ENCODE results near the gene IL17A. TPM values are rescaled to one million over a fixed set of nuclear protein-coding genes. Genes with fewer than 3 reads are reported as not detected.
"Not testable (repeated sequence)": the region's sequence is repeated elsewhere in the genome, so short reads cannot be mapped to it uniquely, and the experiment has no call there.

The IL17A gene
- total RNA-seq, 1 experiment from 2014 or later, result not detected

DNA sequence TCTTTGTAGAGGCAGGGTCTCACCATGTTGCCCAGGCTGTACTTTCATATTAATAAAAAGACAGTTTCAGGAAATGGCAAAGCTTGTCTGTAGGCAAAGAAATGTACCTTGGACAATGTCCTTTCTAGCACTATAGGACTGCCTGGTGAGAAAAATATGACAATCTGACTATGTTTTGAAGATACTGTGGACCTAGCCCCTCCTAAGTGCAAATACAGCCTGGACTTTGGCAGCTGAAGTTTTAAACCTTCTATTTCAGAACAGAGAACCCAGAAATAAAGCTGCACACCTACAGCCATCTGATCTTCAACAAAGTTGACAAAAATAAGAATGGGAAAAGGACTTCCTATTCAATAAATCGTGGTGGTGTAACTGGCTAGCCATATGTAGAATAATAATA lies 18.9 kb upstream of the IL17A start:
- H2AFZ ChIP-seq (ENCODE audit: low read length), result no peak overlapping the region
- CTCF ChIA-PET, result no interaction called here
- no peaks in the 10 kb centered on the region for H3K4me1 ChIP-seq (ENCODE audit: insufficient read depth, low read length)
- POLR2A ChIA-PET (ENCODE audit: unreplicated experiment), result no interaction called here
- no TSS peak for BruUV-seq (replicated peaks)
- no peak for ATAC-seq
- no peak for DNase-seq
- no peak overlapping the region for H3K9ac ChIP-seq (ENCODE audit: low read length)
- TF ChIP-seq EZH2 (IDR thresholded peaks at IDR 0.05; ENCODE audit: low read length, unreplicated experiment) (no peak), EZH2phosphoT487 (IDR thresholded peaks at IDR 0.05; ENCODE audit: borderline replicate concordance, low read length) (no peak)
- TF ChIP-seq, protein P1, sequence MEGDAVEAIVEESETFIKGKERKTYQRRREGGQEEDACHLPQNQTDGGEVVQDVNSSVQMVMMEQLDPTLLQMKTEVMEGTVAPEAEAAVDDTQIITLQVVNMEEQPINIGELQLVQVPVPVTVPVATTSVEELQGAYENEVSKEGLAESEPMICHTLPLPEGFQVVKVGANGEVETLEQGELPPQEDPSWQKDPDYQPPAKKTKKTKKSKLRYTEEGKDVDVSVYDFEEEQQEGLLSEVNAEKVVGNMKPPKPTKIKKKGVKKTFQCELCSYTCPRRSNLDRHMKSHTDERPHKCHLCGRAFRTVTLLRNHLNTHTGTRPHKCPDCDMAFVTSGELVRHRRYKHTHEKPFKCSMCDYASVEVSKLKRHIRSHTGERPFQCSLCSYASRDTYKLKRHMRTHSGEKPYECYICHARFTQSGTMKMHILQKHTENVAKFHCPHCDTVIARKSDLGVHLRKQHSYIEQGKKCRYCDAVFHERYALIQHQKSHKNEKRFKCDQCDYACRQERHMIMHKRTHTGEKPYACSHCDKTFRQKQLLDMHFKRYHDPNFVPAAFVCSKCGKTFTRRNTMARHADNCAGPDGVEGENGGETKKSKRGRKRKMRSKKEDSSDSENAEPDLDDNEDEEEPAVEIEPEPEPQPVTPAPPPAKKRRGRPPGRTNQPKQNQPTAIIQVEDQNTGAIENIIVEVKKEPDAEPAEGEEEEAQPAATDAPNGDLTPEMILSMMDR (conservative IDR thresholded peaks at IDR 0.05; ENCODE audit: low read depth, low read length), result no peak
- H3K4me2 ChIP-seq (ENCODE audit: low read length), result no peak overlapping the region
- no peaks in the 10 kb centered on the region for H3K9me3 ChIP-seq (ENCODE audit: low read length)
- no peak overlapping the region for H3K4me3 ChIP-seq (ENCODE audit: low read length)
- H3K27ac ChIP-seq (ENCODE audit: low read length), result no peak overlapping the region
- H3K9me2 ChIP-seq (replicated peaks; ENCODE audit: low read length), result no peaks in the 10 kb centered on the region
- 0 out of 2 replicates have a peak, but pooled peaks cover 4% of the 10 kb centered on the region for H3K27me3 ChIP-seq (ENCODE audit: low read length)
- H3K79me2 ChIP-seq (ENCODE audit: low read length), result no peaks in the 10 kb centered on the region
- H4K20me1 ChIP-seq (ENCODE audit: low read length), result no peaks in the 10 kb centered on the region
- H3F3A ChIP-seq (ENCODE audit: low read length, unreplicated experiment), result no peaks in the 10 kb centered on the region
- intact Hi-C loops (cut with micrococcal nuclease), result no loop called here
- H3K36me3 ChIP-seq (ENCODE audit: low read depth, low read length), result no peaks in the 10 kb centered on the region

DNA sequence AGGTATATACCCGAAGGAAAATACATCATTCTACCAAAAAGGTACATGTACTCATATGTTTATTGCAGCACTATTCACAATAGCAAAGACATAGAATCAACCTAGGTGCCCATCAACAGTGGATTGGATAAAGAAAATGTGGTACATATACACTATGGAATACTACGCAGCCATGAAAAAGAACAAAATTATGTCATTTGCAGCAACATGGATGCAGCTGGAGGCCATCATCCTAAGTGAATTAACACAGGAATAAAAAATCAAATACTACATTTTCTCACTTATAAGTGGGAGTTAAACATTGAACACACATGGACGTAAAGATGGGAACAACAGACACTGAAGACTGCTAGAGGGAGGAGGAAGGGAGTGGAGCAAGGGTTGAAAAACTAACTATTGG lies 17.8 kb upstream of the IL17A start:
- H3K27ac ChIP-seq (ENCODE audit: low read length); H3F3A ChIP-seq (ENCODE audit: low read length, unreplicated experiment); H3K9ac ChIP-seq (ENCODE audit: low read length); H3K9me3 ChIP-seq (ENCODE audit: low read length); H3K79me2 ChIP-seq (ENCODE audit: low read length); H2AFZ ChIP-seq (ENCODE audit: low read length); H3K4me3 ChIP-seq (ENCODE audit: low read length); H3K27me3 ChIP-seq (ENCODE audit: low read length); POLR2A ChIA-PET (ENCODE audit: unreplicated experiment); H3K9me2 ChIP-seq (replicated peaks; ENCODE audit: low read length); H3K36me3 ChIP-seq (ENCODE audit: low read depth, low read length); DNase-seq; H3K4me1 ChIP-seq (ENCODE audit: insufficient read depth, low read length); CTCF ChIA-PET; BruUV-seq (replicated peaks); H4K20me1 ChIP-seq (ENCODE audit: low read length); H3K4me2 ChIP-seq (ENCODE audit: low read length); intact Hi-C loops (cut with micrococcal nuclease); ATAC-seq: not testable (repeated sequence)

DNA sequence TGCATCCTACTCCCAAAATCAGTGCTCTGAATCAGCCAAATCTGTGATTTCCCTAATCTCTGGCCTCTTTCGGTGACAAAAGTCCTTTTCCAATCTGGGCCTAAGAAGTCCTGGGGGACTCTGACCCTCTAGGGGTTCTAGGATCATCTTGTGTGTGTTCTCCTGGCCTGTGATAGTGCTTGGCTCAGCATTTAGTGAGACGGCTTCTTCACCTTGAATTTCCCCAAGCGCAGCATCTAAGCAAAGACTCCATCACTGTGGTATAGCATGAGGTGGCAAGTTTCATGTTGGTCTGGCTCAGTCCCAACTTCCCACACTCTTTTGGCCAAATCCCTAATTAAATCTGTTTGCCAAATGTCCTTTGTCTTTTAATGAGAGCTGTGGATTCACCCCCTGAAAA lies 12.1 kb upstream of the IL17A start:
- Histone ChIP-seq H3K4me1 (ENCODE audit: insufficient read depth, low read length) (no peaks in the 10 kb centered on the region), H3K27ac (ENCODE audit: low read length) (no peak overlapping the region), H3K9me2 (replicated peaks; ENCODE audit: low read length) (no peaks in the 10 kb centered on the region), H3K4me3 (ENCODE audit: low read length) (no peak overlapping the region), H3F3A (ENCODE audit: low read length, unreplicated experiment) (no peaks in the 10 kb centered on the region), H3K27me3 (ENCODE audit: low read length) (0 out of 2 replicates have a peak, but pooled peaks cover 4% of the 10 kb centered on the region), H4K20me1 (ENCODE audit: low read length) (no peaks in the 10 kb centered on the region), H3K9me3 (ENCODE audit: low read length) (no peaks in the 10 kb centered on the region), H3K79me2 (ENCODE audit: low read length) (no peaks in the 10 kb centered on the region), H2AFZ (ENCODE audit: low read length) (no peak overlapping the region), H3K9ac (ENCODE audit: low read length) (no peak overlapping the region), H3K4me2 (ENCODE audit: low read length) (no peak overlapping the region), H3K36me3 (ENCODE audit: low read depth, low read length) (no peaks in the 10 kb centered on the region)
- ATAC-seq (no peak), DNase-seq (no peak)
- intact Hi-C loops (cut with micrococcal nuclease), result no loop called here
- no TSS peak for BruUV-seq (replicated peaks)
- CTCF ChIA-PET, result no interaction called here
- TF ChIP-seq, protein P1 (conservative IDR thresholded peaks at IDR 0.05; ENCODE audit: low read depth, low read length), result no peak
- TF ChIP-seq EZH2 (IDR thresholded peaks at IDR 0.05; ENCODE audit: low read length, unreplicated experiment) (no peak), EZH2phosphoT487 (IDR thresholded peaks at IDR 0.05; ENCODE audit: borderline replicate concordance, low read length) (no peak)
- POLR2A ChIA-PET (ENCODE audit: unreplicated experiment), result no interaction called here

Measured in PC-3 (cell line).